K562 (cell line): ENCODE measurements around the gene LRRTM3. TPM values are rescaled to one million over a fixed set of nuclear protein-coding genes. Genes with fewer than 3 reads are reported as not detected.

Experiments used
- ATAC-seq: fragments of 200-7000 bp; cut with Tn5 transposase; 3 replicates; pipeline ENCODE4 v1.9.1; 2020; ENCODE audit warnings: moderate library complexity
- BruUV-seq: library from RNA; stranded (reverse); fragments of 400-500 nt; replicated peaks from 2 replicates; lab custom pipeline; 2021; lab: Mats Ljungman, UMichigan
- CTCF ChIA-PET: fragments of 300-600 bp; formaldehyde crosslinking; extraction: SDS; loops from one replicate; lab custom pipeline; 2021; ENCODE audit warnings: low intra/inter-chr PET ratio; lab: Yijun Ruan, JAX
- POLR2A ChIA-PET: fragments of 300-600, 350-650 bp; sonication (Branson Sonifier 250); formaldehyde crosslinking; extraction: SDS; loops from one replicate; lab custom pipeline; 2021; ENCODE audit warnings: antibody characterized with exemption, inconsistent platforms; lab: Yijun Ruan, JAX
- DNase-seq, 4 experiments: peaks; one replicate each; pipeline versions ENCODE4 v3.0.0 to v3.0.0-alpha.2; 2011 to 2018; ENCODE audit warnings: low spot score in 3 of 4, mixed read lengths in 3 of 4; ENCODE audit errors: extremely low read depth in 1 of 4
- FAIRE-seq: peaks from 2 replicates; lab custom pipeline; 2011; peaks lifted over from hg19 to GRCh38; lab: Jason Lieb, UNC
- H2AFZ ChIP-seq: 2 replicates; pipeline ENCODE4 v1.6.0; 2011; ENCODE audit warnings: low read depth, low read length, control low read depth, inconsistent platforms
- H3K27ac ChIP-seq: fragments of 200-600 bp; 3 replicates; pipeline ENCODE4 v1.8.0; 2011; ENCODE audit warnings: low read depth, mild to moderate bottlenecking, control low read depth, inconsistent platforms, low read length, moderate library complexity, mixed read lengths; ENCODE audit errors: extremely low read depth
- H3K27me3 ChIP-seq, 2 experiments: fragments of 300-600 bp in 1 of 2; 2 replicates in 1 of 2; 3 replicates in 1 of 2; pipeline versions ENCODE4 v1.6.0 to v1.8.0; 2011; ENCODE audit warnings: inconsistent platforms in 2 of 2, low read length in 2 of 2, mild to moderate bottlenecking in 1 of 2, mixed read lengths in 1 of 2, moderate library complexity in 1 of 2; ENCODE audit not compliant: control insufficient read depth in 2 of 2, insufficient read depth in 2 of 2
- H3K36me3 ChIP-seq: fragments of 300-600 bp; 3 replicates; pipeline ENCODE4 v1.8.0; 2011; ENCODE audit warnings: mild to moderate bottlenecking, low read length, inconsistent platforms; ENCODE audit not compliant: control insufficient read depth, insufficient read depth
- H3K4me1 ChIP-seq, 2 experiments: fragments of 200-600 bp in 1 of 2; replicated peaks in 1 of 2; 2 replicates in 1 of 2; 3 replicates in 1 of 2; pipeline versions ENCODE4 v1.5.1 to v1.8.0; 2011; ENCODE audit warnings: inconsistent platforms in 2 of 2, low read length in 2 of 2, mild to moderate bottlenecking in 1 of 2, mixed read lengths in 1 of 2, moderate library complexity in 1 of 2; ENCODE audit not compliant: control insufficient read depth in 2 of 2, insufficient read depth in 2 of 2
- H3K4me2 ChIP-seq: 2 replicates; pipeline ENCODE4 v1.6.1; 2011; ENCODE audit warnings: low read length, control low read depth, inconsistent platforms, mixed read lengths; ENCODE audit not compliant: insufficient read depth
- H3K4me3 ChIP-seq: fragments of 200-600 bp; sonication (generic), shearing (Covaris generic); 2 replicates; pipeline ENCODE4 v1.5.1; 2016; ENCODE audit warnings: control low read depth, inconsistent platforms
- H3K79me2 ChIP-seq: fragments of 200-600 bp; 3 replicates; pipeline ENCODE4 v1.8.0; 2011; ENCODE audit warnings: low read length, inconsistent platforms; ENCODE audit not compliant: control insufficient read depth, insufficient read depth
- H3K9ac ChIP-seq, 2 experiments: 2 replicates each; pipeline versions ENCODE4 v1.6.0 to v1.6.1; 2011; ENCODE audit warnings: low read depth in 2 of 2, low read length in 2 of 2, control low read depth in 1 of 2, inconsistent platforms in 1 of 2, mild to moderate bottlenecking in 1 of 2, mixed read lengths in 1 of 2; ENCODE audit not compliant: insufficient read depth in 1 of 2
- H3K9me1 ChIP-seq: one replicate; pipeline ENCODE4 v1.6.0; 2011; ENCODE audit warnings: inconsistent platforms, mild to moderate bottlenecking, low read length, moderate library complexity; ENCODE audit not compliant: control insufficient read depth, insufficient read depth
- H3K9me3 ChIP-seq: replicated peaks from 2 replicates; pipeline ENCODE4 v1.5.1; 2011; ENCODE audit warnings: low read depth, low read length, inconsistent platforms; ENCODE audit not compliant: control insufficient read depth, insufficient read depth
- H4K20me1 ChIP-seq: replicated peaks from 2 replicates; pipeline ENCODE4 v1.6.1; 2011; ENCODE audit warnings: low read length, inconsistent platforms, mixed read lengths; ENCODE audit not compliant: control insufficient read depth, insufficient read depth
- CCAR2 ChIP-seq: fragments of 200-400 bp; formaldehyde crosslinking; IDR thresholded peaks from 2 replicates; pipeline ENCODE4 v1.6.1; 2017; ENCODE audit warnings: mild to moderate bottlenecking, low read depth, low read length
- ELK3 ChIP-seq: fragments of 450-650 bp; formaldehyde crosslinking; IDR thresholded peaks from 2 replicates; pipeline ENCODE4 v1.4.0; 2020; ENCODE audit warnings: mild to moderate bottlenecking
- MTF1 ChIP-seq: fragments of 250-450 bp; sonication (Bioruptor Pico); IDR thresholded peaks from 2 replicates; pipeline ENCODE4 v1.9.0; 2021; ENCODE audit warnings: moderate library complexity, mild to moderate bottlenecking, inconsistent platforms, borderline replicate concordance
- NONO ChIP-seq, 2 experiments: fragments of 200-400 bp in 1 of 2; fragments of 450-650 bp in 1 of 2; formaldehyde crosslinking in 1 of 2; IDR thresholded peaks; 2 replicates each; pipeline ENCODE4 v1.6.1; 2017; ENCODE audit warnings: low read depth in 2 of 2, mild to moderate bottlenecking in 2 of 2, moderate library complexity in 2 of 2, low read length in 1 of 2
- STAT5B ChIP-seq: fragments of 250-450 bp; sonication (Bioruptor Pico); IDR thresholded peaks from 2 replicates; pipeline ENCODE4 v1.8.0; 2021; ENCODE audit warnings: mild to moderate bottlenecking, inconsistent platforms
- ZBTB8A ChIP-seq: fragments of 450-650 bp; IDR thresholded peaks from 2 replicates; pipeline ENCODE4 v1.6.1; 2018; ENCODE audit warnings: mild to moderate bottlenecking, moderate library complexity; ENCODE audit not compliant: partially characterized antibody
- ZNF407 ChIP-seq: fragments of 450-650 bp; IDR thresholded peaks from 2 replicates; pipeline ENCODE4 v1.6.1; 2016; ENCODE audit warnings: low read depth
- ZNF707 ChIP-seq: fragments of 250-450 bp; sonication (Bioruptor Pico); conservative IDR thresholded peaks from 2 replicates; pipeline ENCODE4 v1.8.0; 2022; ENCODE audit warnings: inconsistent platforms, mild to moderate bottlenecking, moderate library complexity
- ZSCAN29 ChIP-seq: fragments of 450-650 bp; IDR thresholded peaks from 2 replicates; pipeline ENCODE4 v1.6.1; 2017
- WGBS: fragments of 100-300 bp; shearing (Covaris generic); methylation state at CpG from one replicate; pipeline ENCODE4 v1.1.6; 2016; ENCODE audit warnings: low coverage, mixed read lengths; ENCODE audit not compliant: insufficient coverage; ENCODE audit errors: missing lambda C conversion rate; 5-methylcytosine and 5-hydroxymethylcytosine counted together
- in situ Hi-C: fragments of 300-500 bp; cut with MboI; formaldehyde crosslinking; loops from 4 replicates; pipeline ENCODE4 v1.15.0; 2018; ENCODE audit warnings: inconsistent platforms, mixed read lengths
- intact Hi-C: fragments of 100-400 bp; cut with micrococcal nuclease; formaldehyde crosslinking; loops from 2 replicates; pipeline ENCODE4 v1.14.2; 2022
- polyA plus RNA-seq, 8 experiments: library from polyadenylated mRNA; depleted of rRNA in 4 of 8; stranded (reverse) in 5 of 8; unstranded in 3 of 8; fragments of >200 nt; fragmentation: Nextera tagmentation in 2 of 8; fragmentation: Illumina TruSeq in 1 of 8; extraction: Ambion mirVana in 2 of 8; extraction: Trizol in 1 of 8; gene quantifications; 2 replicates each; pipeline versions ENCODE4 v1.2.1 to v1.2.3, GENCODE V29; 2011 to 2014; ENCODE audit warnings: inconsistent platforms in 1 of 8, missing spikeins in 1 of 8
- total RNA-seq, 7 experiments: library from RNA; depleted of rRNA in 6 of 7; stranded (reverse); fragments of >200 nt in 6 of 7; fragmentation: Illumina TruSeq in 2 of 7; extraction: Trizol in 2 of 7; gene quantifications; 2 replicates each; pipeline versions ENCODE4 v1.2.1 to v1.2.3, GENCODE V29; 2011 to 2021; ENCODE audit warnings: low replicate concordance in 1 of 7

The LRRTM3 gene
- total and polyA plus RNA-seq, 9 of the 15 experiments (the other 6 are each of a cell fraction or from before 2014, with no cell fraction given): not detected

GRCh38 chr10:66999762-67000545 is 74.1 kb downstream of the LRRTM3 start:
- ATAC-seq (no peak), FAIRE-seq (no peak)
- ChIA-PET CTCF (no interaction called here), POLR2A (no interaction called here)
- H3K79me2 ChIP-seq: no peaks in the 10 kb centered on the region
- H3K4me3 ChIP-seq: no peak overlapping the region
- H4K20me1 ChIP-seq: no peaks in the 10 kb centered on the region
- H3K4me1 ChIP-seq: no peaks in the 10 kb centered on the region
- no TSS peak for BruUV-seq
- intact Hi-C loops: no loop called here
- H3K27me3 ChIP-seq: no peaks in the 10 kb centered on the region
- 2% methylated on average over 3 of the region's 3 CpGs for WGBS
- no peak overlapping the region for H3K4me2 ChIP-seq
- H3K36me3 ChIP-seq: no peaks in the 10 kb centered on the region
- H3K27ac ChIP-seq: no peak overlapping the region
- in situ Hi-C loops: no loop called here
- no peaks in the 10 kb centered on the region for H3K9me1 ChIP-seq
- no peak overlapping the region for H3K9ac ChIP-seq
- H2AFZ ChIP-seq: no peak overlapping the region
- TF ChIP-seq ZBTB8A (no peak), MTF1 (CRISPR knock-in tag) (no peak), STAT5B (no peak), ZNF707 (no peak), CCAR2 (no peak), ELK3 (CRISPR knock-in tag) (no peak), NONO (IDR thresholded peaks at IDR 0.05; ENCODE audit: low read depth in 2 of 2, low read length in 1 of 2) (no peak), ZNF407 (no peak), ZSCAN29 (no peak)
- TF ChIP-seq, all 486 proteins: peak for 0
- DNase-seq: no peak
- H3K9me3 ChIP-seq: no peaks in the 10 kb centered on the region; the same call in 1 of the 2 replicates
